GM21576 (cell line): ENCODE measurements around the gene AGPAT1.
"Not testable (repeated sequence)": the region's sequence is repeated elsewhere in the genome, so short reads cannot be mapped to it uniquely, and the experiment has no call there.

Experiments
- ATAC-seq: cut with Tn5 transposase; IDR thresholded peaks from one replicate; pipeline ENCODE4 v1.9.1; 2021; ENCODE audit warnings: mild to moderate bottlenecking, moderate library complexity; ENCODE audit not compliant: unreplicated experiment

Gene AGPAT1

GRCh38 chr6:32175711-32176475 lies at the start of gene AGPAT1:
Gene AGPAT1, minus strand, starts transcription at chr6:32176084. Its CDS starts 4,588 bp downstream, at chr6:32171496.
- peak; percentile 40 for ATAC-seq

GRCh38 chr6:32224696-32225095 lies 48.8 kb upstream of the AGPAT1 start:
- ATAC-seq, result no peak

GRCh38 chr6:32223258-32224235 lies 47.7 kb upstream of the AGPAT1 start, which contains the start of gene NOTCH4:
Gene NOTCH4, minus strand, starts transcription at chr6:32224067. Its CDS starts 139 bp downstream, at chr6:32223928.
- no peak for ATAC-seq

DNA sequence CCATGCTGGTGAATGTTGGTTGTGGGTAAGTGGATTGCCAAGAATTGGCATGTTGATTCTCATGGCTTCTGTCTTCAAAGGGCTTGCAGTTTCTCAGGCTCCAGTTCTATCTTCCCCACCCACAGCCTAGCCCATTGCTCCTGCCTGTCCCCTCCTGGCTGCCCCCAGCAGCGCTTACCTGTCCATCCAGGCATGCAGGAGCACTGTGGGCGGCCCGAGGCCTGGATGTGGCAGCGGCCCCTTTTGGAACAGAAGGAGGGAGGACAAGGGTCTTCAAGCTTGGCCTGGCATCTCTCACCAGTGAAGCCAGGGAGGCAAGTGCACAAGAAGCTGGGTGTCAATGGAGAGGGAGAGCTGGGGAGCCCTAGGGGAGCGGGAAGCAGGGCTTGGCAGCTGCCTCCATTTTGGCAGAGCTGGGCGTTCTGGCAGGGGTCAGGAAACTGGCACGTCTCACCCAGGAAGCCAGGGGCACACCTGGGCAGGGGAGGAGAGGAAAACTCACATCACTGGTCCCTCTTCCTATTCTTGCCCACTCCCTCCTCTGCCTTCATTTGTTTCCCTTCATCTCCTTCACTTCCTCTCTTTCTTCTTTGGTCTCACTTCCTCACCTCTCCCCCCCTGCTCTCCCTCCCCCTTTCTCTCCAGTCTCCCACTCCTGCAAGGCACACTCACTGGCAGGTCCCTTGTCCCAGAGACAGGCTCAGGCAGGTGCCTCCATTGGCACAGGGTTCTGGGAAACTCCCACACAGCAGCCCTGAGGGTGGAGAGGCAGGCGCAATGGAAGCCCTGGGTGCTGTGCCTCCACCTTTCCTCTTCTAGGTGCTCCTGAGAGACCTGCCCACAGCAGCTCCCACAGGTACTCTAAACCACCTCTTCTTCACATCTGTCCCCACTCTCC lies 46.7 kb upstream of the AGPAT1 start:
- ATAC-seq, result no peak

- no peak for ATAC-seq
Observed at GRCh38 chr6:32220021-32220420, 44.1 kb upstream of the AGPAT1 start.

DNA sequence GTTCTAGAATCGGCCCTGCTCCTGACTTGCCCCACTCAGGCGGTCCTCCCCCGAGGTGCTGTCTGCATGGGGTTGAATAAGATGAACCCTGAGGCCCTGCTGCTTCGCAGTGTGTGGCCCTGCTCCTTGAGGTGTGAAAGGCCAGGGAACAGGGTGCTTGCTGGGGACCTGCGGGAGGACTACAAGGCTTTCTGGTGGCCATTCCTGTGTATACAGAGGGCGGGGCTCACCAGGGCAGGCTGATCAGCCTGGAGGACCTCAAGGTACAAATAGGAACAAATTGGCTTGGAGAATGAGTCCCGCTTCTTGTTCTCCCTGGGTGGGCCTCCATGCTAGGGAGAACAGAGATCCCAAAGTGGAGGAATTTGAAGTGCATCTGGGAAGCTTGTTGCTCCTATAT lies 42.3 kb upstream of the AGPAT1 start:
- ATAC-seq, result no peak

DNA sequence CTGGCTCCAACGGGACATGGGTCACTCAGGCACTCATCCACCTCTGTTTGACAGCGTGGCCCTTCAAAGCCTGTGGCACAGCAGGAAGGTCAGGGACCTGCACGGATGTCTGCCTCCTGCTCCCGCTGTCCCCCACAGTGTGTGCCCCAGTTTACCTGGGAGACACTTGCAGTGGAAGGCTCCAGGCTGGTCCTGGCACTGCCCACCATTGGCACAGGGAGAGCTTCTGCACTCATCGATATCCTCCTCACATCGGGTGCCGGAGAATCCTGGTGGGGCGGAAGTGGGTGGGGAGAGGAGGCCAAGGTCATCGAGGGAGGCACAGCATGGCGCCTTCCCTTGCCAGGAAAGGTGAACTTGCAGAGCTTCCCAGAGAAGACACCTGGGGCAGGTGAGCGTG lies 41.1 kb upstream of the AGPAT1 start:
- no peak for ATAC-seq

DNA sequence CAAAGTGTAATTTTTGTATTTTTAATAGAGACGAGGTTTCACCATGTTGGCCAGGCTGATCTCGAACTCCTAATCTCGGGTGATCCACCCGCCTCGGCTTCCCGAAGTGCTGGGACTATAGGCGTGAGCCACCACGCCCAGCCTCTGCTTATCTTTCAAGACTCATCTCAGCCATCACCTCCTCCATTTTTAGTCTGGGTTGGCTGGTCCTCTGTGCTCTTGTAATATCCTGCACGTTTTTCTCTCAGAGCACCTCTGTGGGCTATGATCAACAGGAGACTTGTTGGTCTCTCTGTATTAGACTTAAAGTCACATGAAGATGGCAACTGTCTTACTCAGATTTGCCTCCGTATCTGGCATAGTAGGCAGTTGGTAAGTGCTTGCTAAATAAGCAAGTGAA lies 40.4 kb upstream of the AGPAT1 start:
- no peak for ATAC-seq

GRCh38 chr6:32215617-32216016 lies 39.7 kb upstream of the AGPAT1 start:
- no peak for ATAC-seq

DNA sequence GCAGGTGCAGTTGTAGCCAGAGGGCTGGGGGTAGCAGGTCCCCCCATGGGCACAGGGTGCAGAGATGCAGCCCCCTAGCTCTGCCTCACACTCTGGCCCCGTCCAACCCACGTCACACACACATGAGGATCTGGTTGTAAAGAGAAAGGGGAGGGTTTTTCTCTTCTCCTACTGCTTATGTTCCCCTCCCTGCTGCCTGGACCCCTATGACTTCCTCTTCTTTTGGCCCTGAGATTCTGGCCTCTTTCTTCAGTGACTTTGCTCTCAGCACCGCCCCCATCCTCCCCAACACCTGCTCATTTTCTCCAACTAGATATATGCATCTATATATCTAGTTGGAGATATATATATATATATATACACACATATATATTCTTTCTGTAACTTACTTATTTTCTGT lies 38.2 kb upstream of the AGPAT1 start:
- no peak for ATAC-seq

DNA sequence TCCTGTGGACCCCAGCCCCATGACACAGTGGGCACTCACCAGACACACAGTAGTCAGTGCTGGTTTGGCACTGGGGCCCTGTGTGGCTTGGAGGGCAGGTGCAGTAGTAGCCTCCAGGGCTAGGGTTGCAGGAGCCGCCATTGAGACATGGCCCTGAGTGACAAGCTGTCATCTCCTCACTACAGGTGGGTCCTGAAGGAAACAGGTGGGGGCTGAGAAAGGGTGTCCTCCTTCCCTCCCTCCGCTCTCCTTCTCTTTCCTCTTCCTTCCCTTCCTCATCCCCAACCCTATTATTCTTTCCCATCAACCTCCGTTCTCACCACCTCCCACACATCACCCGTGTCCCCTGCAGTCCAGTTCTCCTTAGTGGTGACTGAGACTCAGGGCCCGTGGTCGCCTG lies 37.8 kb upstream of the AGPAT1 start:
- no peak for ATAC-seq

- ATAC-seq, result no peak
Observed at GRCh38 chr6:32212076-32212760, 36.3 kb upstream of the AGPAT1 start.

DNA sequence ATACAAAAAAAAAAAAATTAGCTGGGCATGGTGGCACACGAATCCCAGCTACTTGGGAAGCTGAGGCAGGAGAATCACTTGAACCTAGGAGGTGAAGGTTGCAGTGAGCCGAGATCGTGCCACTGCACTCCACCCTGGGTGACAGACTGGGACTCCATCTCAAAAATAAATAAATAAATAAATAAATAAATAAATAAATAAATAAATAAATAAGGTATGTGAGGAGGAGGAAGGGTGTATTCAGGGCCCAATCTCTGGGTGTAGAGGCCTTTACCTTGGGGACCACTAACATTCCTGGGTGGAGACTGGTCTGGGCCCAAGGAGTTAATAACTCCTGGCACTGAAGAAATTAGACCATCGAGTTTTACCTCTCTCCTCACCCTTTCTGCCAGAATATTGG lies 35.5 kb upstream of the AGPAT1 start:
- ATAC-seq, result not testable (repeated sequence)

DNA sequence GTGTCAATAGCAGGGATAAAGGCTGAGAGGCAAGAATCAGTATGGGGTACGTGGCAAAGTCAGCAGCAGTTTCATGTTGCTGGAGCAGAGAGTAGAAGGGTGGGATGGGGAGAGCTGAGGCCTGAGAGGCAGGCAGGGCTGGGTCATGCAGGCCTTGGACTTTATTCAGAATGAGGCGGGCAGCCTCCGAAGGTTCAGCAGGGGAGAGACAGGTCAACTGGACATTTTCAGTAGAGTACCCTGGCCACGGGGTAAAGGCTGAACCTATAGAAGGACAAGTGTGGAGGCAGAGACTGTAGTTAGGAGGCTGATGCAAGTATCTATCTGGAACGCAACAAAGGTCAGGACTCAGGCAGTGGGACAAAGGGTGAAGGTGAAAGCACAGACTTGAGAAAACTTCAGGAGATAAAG lies 34.3 kb upstream of the AGPAT1 start:
- ATAC-seq, result no peak

DNA sequence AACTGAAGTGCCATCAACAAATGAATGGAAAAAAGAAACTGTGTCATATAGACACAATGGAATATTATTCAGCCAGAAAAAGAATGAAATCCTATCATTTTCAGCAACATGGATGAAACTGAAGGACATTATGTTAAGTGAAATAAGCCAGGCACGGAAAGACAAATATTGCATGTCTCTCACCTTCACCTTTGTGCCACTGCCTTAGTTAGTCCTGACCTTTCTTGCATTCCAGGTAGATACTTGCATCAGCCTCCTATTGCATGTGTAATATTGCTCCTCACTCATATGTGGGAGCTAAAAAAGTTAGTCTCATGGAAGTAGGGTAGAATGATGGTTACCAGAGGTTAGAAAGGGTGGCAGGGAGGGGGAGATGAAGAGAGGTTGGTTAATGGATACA lies 33.1 kb upstream of the AGPAT1 start:
- ATAC-seq, result no peak

DNA sequence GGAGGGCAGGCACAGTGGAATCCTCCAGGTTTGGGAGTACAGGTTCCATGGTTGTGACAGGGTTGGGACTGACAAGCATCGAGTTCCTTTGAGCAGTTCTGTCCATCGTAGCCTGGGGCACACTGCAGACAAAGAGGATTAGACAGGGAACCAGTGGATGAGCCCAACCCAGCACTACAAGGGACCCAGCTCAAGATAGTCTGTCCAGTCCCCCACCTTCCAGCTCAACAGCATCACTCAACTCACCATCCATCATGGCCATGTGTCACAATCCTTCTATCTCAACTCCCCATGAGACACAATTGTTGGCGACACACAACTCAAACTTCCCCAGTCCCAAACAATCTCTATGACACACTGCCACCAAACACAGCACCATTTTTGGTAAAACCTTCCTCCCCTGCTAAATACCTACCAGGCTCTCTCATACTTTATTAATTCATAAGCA lies 28.4 kb upstream of the AGPAT1 start:
- ATAC-seq, result no peak

DNA sequence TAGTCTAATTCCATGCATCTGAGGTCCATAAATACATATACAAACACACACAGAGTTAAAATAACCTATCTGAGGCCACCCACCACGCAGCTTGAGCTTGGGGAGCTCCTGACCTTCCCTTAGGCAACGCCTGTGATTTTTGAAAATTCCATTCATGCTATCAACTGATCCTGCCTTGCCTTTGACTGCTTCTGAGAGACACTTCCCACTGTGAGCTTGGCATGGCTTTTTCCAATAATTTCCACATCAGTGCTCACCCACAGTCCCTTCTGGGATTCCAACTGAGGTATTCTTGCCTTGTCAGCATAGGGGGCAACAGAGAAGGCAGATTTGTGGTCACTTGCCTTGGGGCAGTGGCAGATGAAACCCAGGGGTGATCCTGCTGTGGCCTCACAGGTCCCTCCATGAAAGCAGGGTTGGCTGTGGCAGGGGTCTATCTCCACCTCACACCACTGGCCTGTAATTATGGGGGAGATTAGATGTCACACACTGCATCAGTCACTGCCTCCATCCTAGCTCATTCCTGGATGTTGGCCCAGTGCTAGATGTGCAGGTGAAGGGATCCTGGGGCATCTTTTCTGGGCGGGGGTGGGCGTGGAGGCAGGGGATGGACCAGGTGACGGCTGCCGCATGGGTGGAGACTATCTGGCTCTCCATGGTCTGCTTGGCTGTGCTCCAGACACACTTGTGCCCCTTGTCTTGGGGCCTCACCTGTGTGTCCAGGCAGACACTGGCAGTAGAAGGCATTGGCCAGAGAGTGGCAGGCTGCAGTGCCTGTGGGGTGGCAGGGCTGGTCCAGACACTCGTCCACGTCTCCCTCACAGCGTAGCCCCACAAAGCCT lies 27.8 kb upstream of the AGPAT1 start:
- no peak for ATAC-seq

DNA sequence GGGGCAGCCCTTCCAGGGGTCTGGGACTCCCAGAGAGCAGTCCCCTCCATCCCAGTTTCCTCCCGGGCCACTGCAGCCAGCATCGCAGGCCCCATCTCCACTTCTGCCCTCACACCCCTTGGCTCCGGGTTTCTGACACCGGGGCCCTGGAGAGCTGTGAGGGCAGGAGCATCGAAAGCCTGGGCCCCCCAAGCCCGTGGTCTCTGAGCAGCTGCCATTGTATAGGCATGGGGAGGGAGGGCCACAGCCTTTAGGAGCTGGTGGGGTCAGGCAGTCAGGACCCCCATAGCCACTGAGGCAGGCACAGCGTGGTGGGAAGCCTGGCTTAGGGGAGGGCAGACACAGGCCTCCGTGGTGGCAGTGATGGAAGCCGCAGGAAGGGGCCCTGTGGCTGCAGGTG lies 26.3 kb upstream of the AGPAT1 start:
- no peak for ATAC-seq
